ENCODE data around the gene ANAPC2. TPM values are rescaled to one million over a fixed set of nuclear protein-coding genes. Genes with fewer than 3 reads are reported as not detected.

The ANAPC2 gene
- total RNA-seq, 2 donors from 2014 or later = 66.5 to 69.2 TPM

GRCh38 chr9:137195525-137196220, 7.3 kb upstream of the ANAPC2 start:
- no peak for DNase-seq
- no peak overlapping the region for H3K4me3 ChIP-seq (ENCODE audit: low read length)
- H3K4me1 Mint-ChIP-seq = peaks cover 12% of the 10 kb centered on the region
- peaks cover 6% of the 10 kb centered on the region for H3K36me3 Mint-ChIP-seq (ENCODE audit: low read depth)
- WGBS, 2 experiments (ENCODE audit: insufficient coverage in 1 of 2, insufficient read length in 1 of 2) = 95 to 96% methylated on average over 13 to 21 of the region's 21 CpGs
- H3K9me3 Mint-ChIP-seq = no peaks in the 10 kb centered on the region
- H3K27ac ChIP-seq (ENCODE audit: low read depth, low read length) = no peak overlapping the region
- no peaks in the 10 kb centered on the region for H3K9me3 ChIP-seq (ENCODE audit: control insufficient read depth, low read length)
- no peak overlapping the region for H3K9ac ChIP-seq (ENCODE audit: extremely low read depth, low read length, poor library complexity, severe bottlenecking)
- peaks cover 21% of the 10 kb centered on the region for H3K4me1 ChIP-seq (ENCODE audit: control insufficient read depth, insufficient read depth, low read length)
- H3K4me3 Mint-ChIP-seq = no peak overlapping the region
- peak overlapping the region; percentile 79 for H3K27ac Mint-ChIP-seq
- peaks cover 5% of the 10 kb centered on the region for H3K36me3 ChIP-seq (ENCODE audit: control insufficient read depth, insufficient read depth, low read length)
- TF ChIP-seq CTCF (conservative IDR thresholded peaks at IDR 0.05) = no peak
- no peaks in the 10 kb centered on the region for H3K27me3 ChIP-seq (ENCODE audit: control insufficient read depth, insufficient read depth, low read length, poor library complexity, severe bottlenecking)
- no peaks in the 10 kb centered on the region for H3K27me3 Mint-ChIP-seq (ENCODE audit: insufficient read depth)

- Mint-ChIP-seq H3K9me3 (no peaks in the 10 kb centered on the region), H3K27me3 (ENCODE audit: insufficient read depth) (no peaks in the 10 kb centered on the region), H3K27ac (peak overlapping the region; percentile 79), H3K4me1 (peaks cover 12% of the 10 kb centered on the region), H3K36me3 (ENCODE audit: low read depth) (peaks cover 9% of the 10 kb centered on the region), H3K4me3 (no peak overlapping the region)
- no peaks in the 10 kb centered on the region for H3K9me3 ChIP-seq (ENCODE audit: control insufficient read depth, low read length)
- no peak for DNase-seq
- peaks cover 12% of the 10 kb centered on the region for H3K36me3 ChIP-seq (ENCODE audit: control insufficient read depth, insufficient read depth, low read length)
- H3K27me3 ChIP-seq (ENCODE audit: control insufficient read depth, insufficient read depth, low read length, poor library complexity, severe bottlenecking) = no peaks in the 10 kb centered on the region
- H3K27ac ChIP-seq (ENCODE audit: low read depth, low read length) = no peak overlapping the region
- 87 to 90% methylated on average over 4 to 10 of the region's 10 CpGs for WGBS, 2 experiments (ENCODE audit: insufficient coverage in 1 of 2, insufficient read length in 1 of 2)
- H3K4me3 ChIP-seq (ENCODE audit: low read length) = no peak overlapping the region
- H3K4me1 ChIP-seq (ENCODE audit: control insufficient read depth, insufficient read depth, low read length) = peaks cover 25% of the 10 kb centered on the region
- no peak for TF ChIP-seq CTCF (conservative IDR thresholded peaks at IDR 0.05)
- no peak overlapping the region for H3K9ac ChIP-seq (ENCODE audit: extremely low read depth, low read length, poor library complexity, severe bottlenecking)
Observed at GRCh38 chr9:137194909-137195308, 6.5 kb upstream of the ANAPC2 start.

- Histone ChIP-seq H3K9me3 (ENCODE audit: control insufficient read depth, low read length) (no peaks in the 10 kb centered on the region), H3K9ac (ENCODE audit: extremely low read depth, low read length, poor library complexity, severe bottlenecking) (no peak overlapping the region), H3K36me3 (ENCODE audit: control insufficient read depth, insufficient read depth, low read length) (peaks cover 14% of the 10 kb centered on the region), H3K4me3 (ENCODE audit: low read length) (no peak overlapping the region), H3K27ac (ENCODE audit: low read depth, low read length) (no peak overlapping the region), H3K27me3 (ENCODE audit: control insufficient read depth, insufficient read depth, low read length, poor library complexity, severe bottlenecking) (no peaks in the 10 kb centered on the region), H3K4me1 (ENCODE audit: control insufficient read depth, insufficient read depth, low read length) (peaks cover 29% of the 10 kb centered on the region)
- no peak for DNase-seq
- no peak for TF ChIP-seq CTCF (conservative IDR thresholded peaks at IDR 0.05)
- peaks cover 15% of the 10 kb centered on the region for H3K4me1 Mint-ChIP-seq
- H3K27ac Mint-ChIP-seq = no peak overlapping the region
- peaks cover 9% of the 10 kb centered on the region for H3K36me3 Mint-ChIP-seq (ENCODE audit: low read depth)
- no peaks in the 10 kb centered on the region for H3K27me3 Mint-ChIP-seq (ENCODE audit: insufficient read depth)
- H3K4me3 Mint-ChIP-seq = no peak overlapping the region
- 85 to 95% methylated on average over 3 to 16 of the region's 16 CpGs for WGBS, 2 experiments (ENCODE audit: insufficient coverage in 1 of 2, insufficient read length in 1 of 2)
- H3K9me3 Mint-ChIP-seq = no peaks in the 10 kb centered on the region
Observed at GRCh38 chr9:137194388-137194787, 6.0 kb upstream of the ANAPC2 start.
